ENCODE data around the gene TTPAL.

Gene TTPAL

GRCh38 chr20:44502968-44503367, 27.3 kb downstream of the TTPAL start:
- no peak for DNase-seq

- no peak for DNase-seq
These were observed 29.0 kb downstream of the TTPAL start for GRCh38 chr20:44504402-44505307.

GRCh38 chr20:44509762-44510161, 34.1 kb downstream of the TTPAL start:
- no peak for DNase-seq

GRCh38 chr20:44513871-44514270, 38.2 kb downstream of the TTPAL start:
- no peak for DNase-seq

- DNase-seq, result no peak
These were observed 40.8 kb downstream of the TTPAL start for GRCh38 chr20:44516491-44516890.

GRCh38 chr20:44517454-44517853, 41.8 kb downstream of the TTPAL start:
- DNase-seq, result no peak

GRCh38 chr20:44518248-44518647, 42.6 kb downstream of the TTPAL start:
- DNase-seq, result no peak

GRCh38 chr20:44520881-44521280, 45.2 kb downstream of the TTPAL start:
- no peak for DNase-seq

GRCh38 chr20:44521484-44522481, 46.1 kb downstream of the TTPAL start, which contains the start of gene SERINC3:
TSS of gene SERINC3 (minus strand) at chr20:44522070. CDS start at chr20:44521951, 119 bp downstream.
- DNase-seq, result peak; percentile 84

GRCh38 chr20:44522841-44523240, 47.2 kb downstream of the TTPAL start:
- DNase-seq, result no peak

- DNase-seq, result no peak
These were observed 48.1 kb downstream of the TTPAL start for GRCh38 chr20:44523746-44524145.

GRCh38 chr20:44526129-44526528, 50.5 kb downstream of the TTPAL start:
- DNase-seq, result no peak

GRCh38 chr20:44527716-44528199, 52.1 kb downstream of the TTPAL start:
- no peak for DNase-seq

- DNase-seq, result no peak
These were observed 52.6 kb downstream of the TTPAL start for GRCh38 chr20:44528309-44528708.

GRCh38 chr20:44532259-44532980, 56.7 kb downstream of the TTPAL start:
- DNase-seq, result no peak

GRCh38 chr20:44532981-44533331, 57.3 kb downstream of the TTPAL start:
- no peak for DNase-seq

GRCh38 chr20:44533928-44534327, 58.3 kb downstream of the TTPAL start:
- DNase-seq, result no peak

- no peak for DNase-seq
These were observed 60.5 kb downstream of the TTPAL start for GRCh38 chr20:44536175-44536574.

- DNase-seq, result no peak
These were observed 62.3 kb downstream of the TTPAL start for GRCh38 chr20:44537993-44538392.

GRCh38 chr20:44540834-44541233, 65.2 kb downstream of the TTPAL start:
- no peak for DNase-seq

GRCh38 chr20:44541992-44542391, 66.3 kb downstream of the TTPAL start:
- DNase-seq, result no peak

- DNase-seq, result no peak
These were observed 67.2 kb downstream of the TTPAL start for GRCh38 chr20:44542890-44543289.

- DNase-seq, result no peak
These were observed 67.7 kb downstream of the TTPAL start for GRCh38 chr20:44543358-44543757.
